Adrenal gland (tissue), 5 donors: ENCODE data around the gene ZNF397.

Source experiments
- POLR2A ChIP-seq, 2 donors: fragments of 450-650 bp; IDR thresholded peaks; one replicate each; pipeline ENCODE4 v1.6.1; 2017; ENCODE audit warnings: antibody characterized with exemption in 2 of 2, mild to moderate bottlenecking in 2 of 2, moderate library complexity in 1 of 2
- TF ChIP-seq, protein P1 (sequence below), 6 experiments: fragments of 450-650 bp in 4 of 6; fragments of 200-600 bp in 2 of 6; sonication (generic) in 1 of 6; IDR thresholded peaks; 1 replicate in 5 of 6; 2 replicates in 1 of 6; pipeline versions ENCODE4 v1.5.1 to v1.8.0; 2016 to 2021; ENCODE audit warnings: antibody characterized with exemption in 6 of 6, mild to moderate bottlenecking in 2 of 6, moderate library complexity in 1 of 6
- donor health status: DM: no; HTN: no; CAD: no.

DNA sequence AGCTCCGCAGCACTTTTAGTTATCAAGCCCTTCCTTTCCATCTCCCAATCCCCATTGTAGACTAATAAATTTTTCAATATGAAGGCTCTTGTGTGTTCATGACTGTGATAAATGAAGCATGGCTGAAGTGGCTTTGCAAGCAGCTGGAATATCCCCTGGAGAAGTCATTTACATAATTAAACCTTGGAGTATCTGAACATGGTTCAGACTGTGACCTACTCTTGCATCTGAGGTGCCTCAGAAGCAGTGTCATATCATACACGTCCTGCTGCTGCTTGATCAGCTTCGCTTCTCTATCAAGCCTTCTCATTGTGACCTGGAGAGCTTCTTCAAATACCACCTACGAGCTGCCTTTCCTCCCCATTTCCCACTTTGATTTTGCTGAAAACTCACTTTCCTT, 48.4 kb upstream of the ZNF397 start:
- TF ChIP-seq POLR2A (IDR thresholded peaks at IDR 0.05) = no peak
- TF ChIP-seq, protein P1, sequence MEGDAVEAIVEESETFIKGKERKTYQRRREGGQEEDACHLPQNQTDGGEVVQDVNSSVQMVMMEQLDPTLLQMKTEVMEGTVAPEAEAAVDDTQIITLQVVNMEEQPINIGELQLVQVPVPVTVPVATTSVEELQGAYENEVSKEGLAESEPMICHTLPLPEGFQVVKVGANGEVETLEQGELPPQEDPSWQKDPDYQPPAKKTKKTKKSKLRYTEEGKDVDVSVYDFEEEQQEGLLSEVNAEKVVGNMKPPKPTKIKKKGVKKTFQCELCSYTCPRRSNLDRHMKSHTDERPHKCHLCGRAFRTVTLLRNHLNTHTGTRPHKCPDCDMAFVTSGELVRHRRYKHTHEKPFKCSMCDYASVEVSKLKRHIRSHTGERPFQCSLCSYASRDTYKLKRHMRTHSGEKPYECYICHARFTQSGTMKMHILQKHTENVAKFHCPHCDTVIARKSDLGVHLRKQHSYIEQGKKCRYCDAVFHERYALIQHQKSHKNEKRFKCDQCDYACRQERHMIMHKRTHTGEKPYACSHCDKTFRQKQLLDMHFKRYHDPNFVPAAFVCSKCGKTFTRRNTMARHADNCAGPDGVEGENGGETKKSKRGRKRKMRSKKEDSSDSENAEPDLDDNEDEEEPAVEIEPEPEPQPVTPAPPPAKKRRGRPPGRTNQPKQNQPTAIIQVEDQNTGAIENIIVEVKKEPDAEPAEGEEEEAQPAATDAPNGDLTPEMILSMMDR (IDR thresholded peaks at IDR 0.05) = no peak
